HFF-Myc (cell line): ENCODE measurements around the gene FMNL2.

Experiments
- DNase-seq: peaks from one replicate; pipeline ENCODE4 v3.0.0-alpha.2; 2011; ENCODE audit warnings: low read depth; ENCODE audit errors: extremely low read depth
- H3K4me3 ChIP-seq: replicated peaks from 2 replicates; pipeline ENCODE4 v1.5.1; 2011; ENCODE audit warnings: low read depth, mild to moderate bottlenecking, control low read depth, low read length
- TF ChIP-seq, protein P1 (sequence below): IDR thresholded peaks from 2 replicates; pipeline ENCODE4 v1.5.1; 2012; ENCODE audit warnings: mild to moderate bottlenecking, low read depth, low read length, control low read depth; ENCODE audit errors: missing control alignments

The FMNL2 gene

DNA sequence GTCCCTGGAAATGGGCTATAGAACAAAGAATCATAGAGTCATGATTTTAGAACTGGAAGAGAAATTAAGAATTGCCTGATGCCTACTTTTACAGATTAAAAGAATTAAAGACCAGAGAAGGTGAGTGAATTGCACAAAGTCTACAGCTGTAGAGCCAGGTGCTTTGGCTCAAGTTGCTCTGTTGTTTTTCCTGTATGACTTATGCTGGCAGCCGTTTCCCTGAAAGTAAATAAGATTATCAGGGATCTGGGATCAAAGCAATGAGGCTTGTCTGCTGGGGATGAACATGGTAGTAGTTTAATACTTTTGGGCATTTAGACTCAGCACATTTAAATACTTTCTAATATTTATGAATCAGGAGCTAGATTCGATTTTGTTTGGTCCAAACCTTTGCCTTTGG, 215.4 kb downstream of the FMNL2 start:
- TF ChIP-seq, protein P1, sequence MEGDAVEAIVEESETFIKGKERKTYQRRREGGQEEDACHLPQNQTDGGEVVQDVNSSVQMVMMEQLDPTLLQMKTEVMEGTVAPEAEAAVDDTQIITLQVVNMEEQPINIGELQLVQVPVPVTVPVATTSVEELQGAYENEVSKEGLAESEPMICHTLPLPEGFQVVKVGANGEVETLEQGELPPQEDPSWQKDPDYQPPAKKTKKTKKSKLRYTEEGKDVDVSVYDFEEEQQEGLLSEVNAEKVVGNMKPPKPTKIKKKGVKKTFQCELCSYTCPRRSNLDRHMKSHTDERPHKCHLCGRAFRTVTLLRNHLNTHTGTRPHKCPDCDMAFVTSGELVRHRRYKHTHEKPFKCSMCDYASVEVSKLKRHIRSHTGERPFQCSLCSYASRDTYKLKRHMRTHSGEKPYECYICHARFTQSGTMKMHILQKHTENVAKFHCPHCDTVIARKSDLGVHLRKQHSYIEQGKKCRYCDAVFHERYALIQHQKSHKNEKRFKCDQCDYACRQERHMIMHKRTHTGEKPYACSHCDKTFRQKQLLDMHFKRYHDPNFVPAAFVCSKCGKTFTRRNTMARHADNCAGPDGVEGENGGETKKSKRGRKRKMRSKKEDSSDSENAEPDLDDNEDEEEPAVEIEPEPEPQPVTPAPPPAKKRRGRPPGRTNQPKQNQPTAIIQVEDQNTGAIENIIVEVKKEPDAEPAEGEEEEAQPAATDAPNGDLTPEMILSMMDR: no peak
- H3K4me3 ChIP-seq: no peak overlapping the region
- no peak for DNase-seq

DNA sequence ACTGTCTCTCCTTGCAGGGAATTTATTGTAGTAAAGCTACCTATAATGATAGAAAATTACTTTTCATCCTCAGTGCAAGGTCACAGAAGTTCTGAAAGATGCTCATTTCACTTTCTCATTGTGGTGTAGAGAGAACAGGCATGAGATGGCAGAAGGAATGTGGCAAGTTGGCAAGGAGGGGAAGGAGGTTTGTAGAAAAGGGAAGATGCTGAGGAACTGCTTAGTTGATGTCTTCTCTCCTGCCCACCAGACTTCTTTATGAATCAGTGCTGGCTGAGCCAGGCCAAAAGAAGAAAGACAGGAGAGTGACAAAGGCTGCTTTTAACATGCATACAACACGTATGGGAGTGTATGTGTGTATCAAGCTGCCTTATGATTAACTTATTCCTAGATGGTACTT, 217.9 kb downstream of the FMNL2 start:
- H3K4me3 ChIP-seq: no peak overlapping the region
- no peak for DNase-seq
- TF ChIP-seq, protein P1: no peak

DNA sequence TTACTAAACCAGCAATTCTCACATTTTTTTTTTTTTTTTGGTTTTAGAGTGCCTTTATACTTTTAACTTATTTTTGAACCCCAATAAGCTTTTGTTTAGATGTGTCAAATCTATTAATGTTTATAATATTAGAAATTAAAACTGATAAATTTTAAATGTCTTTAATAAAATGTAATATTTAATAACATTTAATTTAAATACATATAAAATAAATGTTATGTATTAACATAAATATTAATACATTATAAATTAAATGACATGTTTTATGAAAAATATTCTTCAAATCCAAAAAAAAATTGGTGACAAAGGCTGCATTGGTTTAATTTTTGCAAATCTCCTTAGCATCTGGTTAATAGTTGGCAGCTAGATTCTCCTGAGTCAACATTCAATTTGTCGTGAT, 218.5 kb downstream of the FMNL2 start:
- TF ChIP-seq, protein P1: no peak
- no peak overlapping the region for H3K4me3 ChIP-seq
- DNase-seq: no peak

DNA sequence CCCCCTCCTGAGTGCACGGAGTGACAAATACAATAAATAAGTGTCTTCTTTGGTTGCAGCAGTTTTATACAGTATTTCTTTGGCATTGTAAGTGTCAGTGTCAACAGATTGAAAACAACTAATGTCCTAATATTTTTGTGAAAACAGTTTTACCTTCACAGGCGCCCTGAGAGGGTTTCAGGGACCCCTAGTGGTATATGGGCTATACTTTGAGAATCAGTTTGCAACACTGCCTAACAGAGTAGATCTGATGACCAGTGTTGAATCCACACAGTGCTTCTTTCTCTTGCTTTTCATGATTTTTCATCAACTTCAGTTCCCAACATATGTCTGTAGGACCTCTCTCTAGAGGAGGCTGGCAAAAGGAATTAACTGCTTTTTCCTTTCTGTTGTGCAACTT, 220.1 kb downstream of the FMNL2 start:
- no peak overlapping the region for H3K4me3 ChIP-seq
- no peak for DNase-seq

DNA sequence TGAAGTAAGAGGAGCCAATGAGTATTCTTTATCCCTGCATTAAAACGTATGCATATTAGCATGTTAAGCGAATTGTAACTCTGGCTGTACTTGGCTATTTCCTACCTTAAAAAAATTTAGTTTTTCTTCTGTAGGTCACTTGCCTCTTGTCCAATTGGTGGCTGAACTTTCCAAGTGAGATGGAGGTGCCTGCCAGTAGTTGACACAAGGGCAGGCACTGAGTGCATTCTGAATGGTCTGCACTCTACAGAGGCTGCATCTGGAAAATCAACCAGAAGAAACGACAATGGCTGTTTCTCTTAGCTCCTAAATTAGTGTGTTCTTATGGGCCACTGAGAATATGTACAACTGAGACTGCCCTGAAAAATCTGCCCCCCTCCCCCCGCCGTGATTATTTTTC, 221.5 kb downstream of the FMNL2 start:
- DNase-seq: no peak
- no peak overlapping the region for H3K4me3 ChIP-seq
- TF ChIP-seq, protein P1: no peak

More for the DNA sequence above, 220.1 kb downstream of the FMNL2 start:
- TF ChIP-seq, protein P1: peak; percentile 45

DNA sequence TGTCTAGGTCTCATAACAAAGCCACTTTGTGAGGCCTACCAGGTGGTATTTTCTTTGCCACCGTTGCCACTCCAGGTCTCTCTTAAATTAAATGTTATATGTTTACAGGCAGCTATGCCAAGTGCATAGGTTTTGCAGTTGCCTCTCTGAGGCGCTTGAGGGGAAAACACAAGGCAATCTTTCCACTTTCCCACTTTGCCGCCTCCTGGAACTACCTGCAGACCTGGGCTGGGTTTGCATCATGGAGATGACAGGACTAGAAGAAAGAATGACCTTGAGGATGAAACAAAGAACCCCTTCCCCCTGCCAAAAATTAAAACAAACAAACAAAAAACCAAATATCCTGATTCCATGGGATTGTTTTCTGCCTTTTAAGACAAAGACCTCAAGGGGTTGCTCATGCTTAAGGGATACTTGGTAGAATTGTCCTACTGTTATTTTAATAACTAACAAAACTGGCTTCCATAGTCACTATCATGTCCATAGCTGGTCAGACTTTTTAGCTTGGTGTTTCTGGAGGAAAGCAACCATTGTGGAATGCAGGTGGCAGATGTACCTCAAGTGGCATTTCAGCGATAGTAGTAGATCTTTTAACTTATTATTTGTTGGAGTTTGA, 222.4 kb downstream of the FMNL2 start:
- TF ChIP-seq, protein P1: peak; percentile 3
- no peak overlapping the region for H3K4me3 ChIP-seq
- DNase-seq: no peak
